Measurements from ENCODE around the gene CEP41.
A peak's percentile ranks its signal among the peaks of the same experiment; 100 is the strongest.

Gene CEP41

GRCh38 chr7:130400120-130400572, 40.7 kb downstream of the CEP41 start:
- Histone ChIP-seq H3K4me3 (ENCODE audit: low read length in 2 of 2) (no peak overlapping the region), H3K4me1 (ENCODE audit: control insufficient read depth, insufficient read depth, low read length) (no peaks in the 10 kb centered on the region)

GRCh38 chr7:130398526-130399090, 42.2 kb downstream of the CEP41 start:
- H3K4me1 ChIP-seq (ENCODE audit: control insufficient read depth, insufficient read depth, low read length): no peaks in the 10 kb centered on the region
- no peaks in the 10 kb centered on the region for H3K27me3 ChIP-seq (ENCODE audit: control insufficient read depth in 1 of 2, insufficient read depth in 2 of 2, low read length in 2 of 2)
- no peaks in the 10 kb centered on the region for H3K9me3 ChIP-seq (ENCODE audit: control insufficient read depth in 2 of 2, low read length in 2 of 2)
- H3K36me3 ChIP-seq (ENCODE audit: control insufficient read depth in 2 of 2, insufficient read depth in 2 of 2, low read length in 2 of 2): peaks cover 3 to 6% of the 10 kb centered on the region in 2 donors
- H3K27ac ChIP-seq (ENCODE audit: low read length): no peak overlapping the region
- H3K9ac ChIP-seq (ENCODE audit: low read length in 2 of 2): no peak overlapping the region
- no peak overlapping the region for H3K4me3 ChIP-seq (ENCODE audit: low read length in 2 of 2)

More at GRCh38 chr7:130400120-130400572, 40.7 kb downstream of the CEP41 start:
- no peak overlapping the region for H3K9ac ChIP-seq (ENCODE audit: low read length in 2 of 2)
- peaks cover 3 to 6% of the 10 kb centered on the region in 2 donors for H3K36me3 ChIP-seq (ENCODE audit: control insufficient read depth in 2 of 2, insufficient read depth in 2 of 2, low read length in 2 of 2)
- no peaks in the 10 kb centered on the region for H3K9me3 ChIP-seq (ENCODE audit: control insufficient read depth in 2 of 2, low read length in 2 of 2)
- no peaks in the 10 kb centered on the region for H3K27me3 ChIP-seq (ENCODE audit: control insufficient read depth in 1 of 2, insufficient read depth in 2 of 2, low read length in 2 of 2)
- H3K27ac ChIP-seq (ENCODE audit: low read length): no peak overlapping the region

GRCh38 chr7:130397758-130398073, 43.1 kb downstream of the CEP41 start:
- peaks cover under 1 to 3% of the 10 kb centered on the region in 2 donors for H3K36me3 ChIP-seq (ENCODE audit: control insufficient read depth in 2 of 2, insufficient read depth in 2 of 2, low read length in 2 of 2)
- no peaks in the 10 kb centered on the region for H3K9me3 ChIP-seq (ENCODE audit: control insufficient read depth in 2 of 2, low read length in 2 of 2)
- no peak overlapping the region for H3K4me3 ChIP-seq (ENCODE audit: low read length in 2 of 2)
- no peaks in the 10 kb centered on the region for H3K27me3 ChIP-seq (ENCODE audit: control insufficient read depth in 1 of 2, insufficient read depth in 2 of 2, low read length in 2 of 2)
- H3K27ac ChIP-seq (ENCODE audit: low read length): no peak overlapping the region
- no peaks in the 10 kb centered on the region for H3K4me1 ChIP-seq (ENCODE audit: control insufficient read depth, insufficient read depth, low read length)
- no peak overlapping the region for H3K9ac ChIP-seq (ENCODE audit: low read length in 2 of 2)

GRCh38 chr7:130397051-130397757, 43.6 kb downstream of the CEP41 start:
- no peaks in the 10 kb centered on the region for H3K27me3 ChIP-seq (ENCODE audit: control insufficient read depth in 1 of 2, insufficient read depth in 2 of 2, low read length in 2 of 2)
- no peak overlapping the region for H3K9ac ChIP-seq (ENCODE audit: low read length in 2 of 2)
- H3K4me1 ChIP-seq (ENCODE audit: control insufficient read depth, insufficient read depth, low read length): no peaks in the 10 kb centered on the region
- no peaks in the 10 kb centered on the region for H3K36me3 ChIP-seq (ENCODE audit: control insufficient read depth in 2 of 2, insufficient read depth in 2 of 2, low read length in 2 of 2)
- no peak overlapping the region for H3K27ac ChIP-seq (ENCODE audit: low read length)
- no peaks in the 10 kb centered on the region for H3K9me3 ChIP-seq (ENCODE audit: control insufficient read depth in 2 of 2, low read length in 2 of 2)
- peak overlapping the region in 1 of 2 donors; percentile 10 for H3K4me3 ChIP-seq (ENCODE audit: low read length in 2 of 2)

GRCh38 chr7:130396109-130396508, 44.7 kb downstream of the CEP41 start:
- Histone ChIP-seq H3K9ac (ENCODE audit: low read length in 2 of 2) (no peak overlapping the region), H3K27me3 (ENCODE audit: control insufficient read depth in 1 of 2, insufficient read depth in 2 of 2, low read length in 2 of 2) (no peaks in the 10 kb centered on the region), H3K9me3 (ENCODE audit: control insufficient read depth in 2 of 2, low read length in 2 of 2) (no peaks in the 10 kb centered on the region), H3K27ac (ENCODE audit: low read length) (no peak overlapping the region), H3K36me3 (ENCODE audit: control insufficient read depth in 2 of 2, insufficient read depth in 2 of 2, low read length in 2 of 2) (no peaks in the 10 kb centered on the region), H3K4me1 (ENCODE audit: control insufficient read depth, insufficient read depth, low read length) (no peaks in the 10 kb centered on the region), H3K4me3 (ENCODE audit: low read length in 2 of 2) (peak overlapping the region in 1 of 2 donors; percentile 10)

GRCh38 chr7:130395421-130395820, 45.4 kb downstream of the CEP41 start:
- Histone ChIP-seq H3K9ac (ENCODE audit: low read length in 2 of 2) (no peak overlapping the region), H3K27ac (ENCODE audit: low read length) (no peak overlapping the region), H3K4me3 (ENCODE audit: low read length in 2 of 2) (no peak overlapping the region)

GRCh38 chr7:130394421-130395195, 46.2 kb downstream of the CEP41 start:
- H3K4me1 ChIP-seq (ENCODE audit: control insufficient read depth, insufficient read depth, low read length): no peaks in the 10 kb centered on the region
- no peak overlapping the region for H3K9ac ChIP-seq (ENCODE audit: low read length in 2 of 2)
- no peaks in the 10 kb centered on the region for H3K27me3 ChIP-seq (ENCODE audit: control insufficient read depth in 1 of 2, insufficient read depth in 2 of 2, low read length in 2 of 2)
- H3K4me3 ChIP-seq (ENCODE audit: low read length in 2 of 2): no peak overlapping the region
- H3K27ac ChIP-seq (ENCODE audit: low read length): no peak overlapping the region
- H3K9me3 ChIP-seq (ENCODE audit: control insufficient read depth in 2 of 2, low read length in 2 of 2): no peaks in the 10 kb centered on the region
- no peaks in the 10 kb centered on the region for H3K36me3 ChIP-seq (ENCODE audit: control insufficient read depth in 2 of 2, insufficient read depth in 2 of 2, low read length in 2 of 2)

More at GRCh38 chr7:130395421-130395820, 45.4 kb downstream of the CEP41 start:
- no peaks in the 10 kb centered on the region for H3K36me3 ChIP-seq (ENCODE audit: control insufficient read depth in 2 of 2, insufficient read depth in 2 of 2, low read length in 2 of 2)
- H3K9me3 ChIP-seq (ENCODE audit: control insufficient read depth in 2 of 2, low read length in 2 of 2): no peaks in the 10 kb centered on the region
- no peaks in the 10 kb centered on the region for H3K4me1 ChIP-seq (ENCODE audit: control insufficient read depth, insufficient read depth, low read length)
- H3K27me3 ChIP-seq (ENCODE audit: control insufficient read depth in 1 of 2, insufficient read depth in 2 of 2, low read length in 2 of 2): no peaks in the 10 kb centered on the region

- H3K4me1 ChIP-seq (ENCODE audit: control insufficient read depth, insufficient read depth, low read length): no peaks in the 10 kb centered on the region
- no peak overlapping the region for H3K27ac ChIP-seq (ENCODE audit: low read length)
- no peak overlapping the region for H3K4me3 ChIP-seq (ENCODE audit: low read length in 2 of 2)
- no peak overlapping the region for H3K9ac ChIP-seq (ENCODE audit: low read length in 2 of 2)
- no peaks in the 10 kb centered on the region for H3K9me3 ChIP-seq (ENCODE audit: control insufficient read depth in 2 of 2, low read length in 2 of 2)
- H3K36me3 ChIP-seq (ENCODE audit: control insufficient read depth in 2 of 2, insufficient read depth in 2 of 2, low read length in 2 of 2): no peaks in the 10 kb centered on the region
- H3K27me3 ChIP-seq (ENCODE audit: control insufficient read depth in 1 of 2, insufficient read depth in 2 of 2, low read length in 2 of 2): no peaks in the 10 kb centered on the region
Measured at GRCh38 chr7:130393841-130394411, 46.9 kb downstream of the CEP41 start.

- Histone ChIP-seq H3K9me3 (ENCODE audit: control insufficient read depth in 2 of 2, low read length in 2 of 2) (no peaks in the 10 kb centered on the region), H3K27me3 (ENCODE audit: control insufficient read depth in 1 of 2, insufficient read depth in 2 of 2, low read length in 2 of 2) (no peaks in the 10 kb centered on the region), H3K9ac (ENCODE audit: low read length in 2 of 2) (no peak overlapping the region), H3K4me1 (ENCODE audit: control insufficient read depth, insufficient read depth, low read length) (no peaks in the 10 kb centered on the region), H3K27ac (ENCODE audit: low read length) (no peak overlapping the region), H3K4me3 (ENCODE audit: low read length in 2 of 2) (no peak overlapping the region), H3K36me3 (ENCODE audit: control insufficient read depth in 2 of 2, insufficient read depth in 2 of 2, low read length in 2 of 2) (no peaks in the 10 kb centered on the region)
Measured at GRCh38 chr7:130393101-130393561, 47.7 kb downstream of the CEP41 start.

- H3K27me3 ChIP-seq (ENCODE audit: control insufficient read depth in 1 of 2, insufficient read depth in 2 of 2, low read length in 2 of 2): no peaks in the 10 kb centered on the region
- no peaks in the 10 kb centered on the region for H3K36me3 ChIP-seq (ENCODE audit: control insufficient read depth in 2 of 2, insufficient read depth in 2 of 2, low read length in 2 of 2)
- no peaks in the 10 kb centered on the region for H3K9me3 ChIP-seq (ENCODE audit: control insufficient read depth in 2 of 2, low read length in 2 of 2)
- H3K4me1 ChIP-seq (ENCODE audit: control insufficient read depth, insufficient read depth, low read length): no peaks in the 10 kb centered on the region
- no peak overlapping the region for H3K27ac ChIP-seq (ENCODE audit: low read length)
- H3K9ac ChIP-seq (ENCODE audit: low read length in 2 of 2): no peak overlapping the region
- H3K4me3 ChIP-seq (ENCODE audit: low read length in 2 of 2): no peak overlapping the region
Measured at GRCh38 chr7:130390486-130390885, 50.3 kb downstream of the CEP41 start.
